OCI-LY7 (cell line): ENCODE data around the gene NDRG2. TPM values are rescaled to one million over a fixed set of nuclear protein-coding genes. Genes with fewer than 3 reads are reported as not detected.

Experiments used
- BruUV-seq: library from RNA; stranded (reverse); fragments of 400-500 nt; replicated peaks from 2 replicates; lab custom pipeline; 2021; lab: Mats Ljungman, UMichigan
- CTCF ChIA-PET: fragments of 300-600 bp; sonication (Branson Sonifier 250); formaldehyde crosslinking; loops from one replicate; lab custom pipeline; 2022; ENCODE audit warnings: antibody characterized with exemption; ENCODE audit not compliant: unreplicated experiment; lab: Charles Lee
- POLR2A ChIA-PET: fragments of 300-600 bp; sonication (Branson Sonifier 250); formaldehyde crosslinking; loops from one replicate; lab custom pipeline; 2022; ENCODE audit warnings: antibody characterized with exemption; lab: Charles Lee
- DNase-seq: peaks from one replicate; pipeline ENCODE4 v3.0.0-alpha.2; 2015; ENCODE audit warnings: low spot score
- H2AFZ ChIP-seq: fragments of 200-600 bp; sonication (generic), shearing (Covaris generic); 2 replicates; pipeline ENCODE4 v1.6.1; 2014; ENCODE audit warnings: mild to moderate bottlenecking, antibody characterized with exemption, low read length, moderate library complexity
- H3K27ac ChIP-seq: fragments of 200-600 bp; sonication (generic); 2 replicates; pipeline ENCODE4 v1.5.1; 2014; ENCODE audit warnings: mixed run types, low read depth, mild to moderate bottlenecking, moderate library complexity, low read length, inconsistent platforms; ENCODE audit not compliant: poor library complexity, severe bottlenecking
- H3K36me3 ChIP-seq: fragments of 200-600 bp; sonication (generic); 2 replicates; pipeline ENCODE4 v1.6.1; 2014; ENCODE audit warnings: mild to moderate bottlenecking, antibody characterized with exemption, low read length, moderate library complexity, mixed read lengths; ENCODE audit not compliant: insufficient read depth
- H3K4me1 ChIP-seq: fragments of 200-600 bp; sonication (generic); 2 replicates; pipeline ENCODE4 v1.5.1; 2014; ENCODE audit warnings: mild to moderate bottlenecking, low read length; ENCODE audit not compliant: insufficient read depth, poor library complexity, severe bottlenecking
- H3K4me2 ChIP-seq: fragments of 200-600 bp; sonication (generic); 2 replicates; pipeline ENCODE4 v1.6.1; 2014; ENCODE audit warnings: mild to moderate bottlenecking, low read length
- H3K4me3 ChIP-seq: fragments of 200-600 bp; sonication (generic); 2 replicates; pipeline ENCODE4 v1.5.1; 2014; ENCODE audit warnings: mild to moderate bottlenecking, low read depth, low read length; ENCODE audit not compliant: poor library complexity, severe bottlenecking
- H3K79me2 ChIP-seq: fragments of 200-600 bp; sonication (generic); 2 replicates; pipeline ENCODE4 v1.6.1; 2016; ENCODE audit warnings: low read depth, mild to moderate bottlenecking, low read length, moderate library complexity, mixed read lengths; ENCODE audit not compliant: insufficient read depth
- H3K9me2 ChIP-seq: fragments of 200-600 bp; sonication (generic); 2 replicates; pipeline ENCODE4 v1.6.1; 2016; ENCODE audit warnings: mild to moderate bottlenecking, low read length, mixed read lengths; ENCODE audit not compliant: insufficient read depth
- H3K9me3 ChIP-seq: fragments of 200-600 bp; sonication (generic); 2 replicates; pipeline ENCODE4 v1.6.1; 2014; ENCODE audit warnings: mild to moderate bottlenecking, mixed run types, low read length, mixed read lengths
- H4K20me1 ChIP-seq: fragments of 200-600 bp; sonication (generic); 2 replicates; pipeline ENCODE4 v1.6.1; 2014; ENCODE audit warnings: mild to moderate bottlenecking, antibody characterized with exemption, low read length, moderate library complexity, mixed read lengths; ENCODE audit not compliant: insufficient read depth
- EZH2phosphoT487 ChIP-seq: fragments of 200-600 bp; sonication (generic); IDR thresholded peaks from 2 replicates; pipeline ENCODE4 v1.6.1; 2018; ENCODE audit warnings: low read depth, borderline replicate concordance, mild to moderate bottlenecking, mixed run types, antibody characterized with exemption, low read length, moderate library complexity, mixed read lengths
- intact Hi-C: fragments of 100-400 bp; cut with micrococcal nuclease; formaldehyde crosslinking; loops from one replicate; pipeline ENCODE4 v1.10.0; 2022; ENCODE audit not compliant: unreplicated experiment
- total RNA-seq, 2 experiments: library from RNA; depleted of rRNA in 1 of 2; stranded (reverse); fragments of >200 nt in 1 of 2; shearing (Covaris generic) in 1 of 2; gene quantifications; 2 replicates each; pipeline ENCODE4 v1.2.3, GENCODE V29; 2014 to 2022
- TF ChIP-seq, protein P1 (sequence below): fragments of 200-600 bp; sonication (generic); conservative IDR thresholded peaks from 2 replicates; pipeline ENCODE4 v1.5.1; 2014; ENCODE audit warnings: mild to moderate bottlenecking, antibody characterized with exemption, low read length, moderate library complexity, mixed read lengths

NDRG2 gene
- total RNA-seq, 2 experiments from 2014 or later: not detected

DNA sequence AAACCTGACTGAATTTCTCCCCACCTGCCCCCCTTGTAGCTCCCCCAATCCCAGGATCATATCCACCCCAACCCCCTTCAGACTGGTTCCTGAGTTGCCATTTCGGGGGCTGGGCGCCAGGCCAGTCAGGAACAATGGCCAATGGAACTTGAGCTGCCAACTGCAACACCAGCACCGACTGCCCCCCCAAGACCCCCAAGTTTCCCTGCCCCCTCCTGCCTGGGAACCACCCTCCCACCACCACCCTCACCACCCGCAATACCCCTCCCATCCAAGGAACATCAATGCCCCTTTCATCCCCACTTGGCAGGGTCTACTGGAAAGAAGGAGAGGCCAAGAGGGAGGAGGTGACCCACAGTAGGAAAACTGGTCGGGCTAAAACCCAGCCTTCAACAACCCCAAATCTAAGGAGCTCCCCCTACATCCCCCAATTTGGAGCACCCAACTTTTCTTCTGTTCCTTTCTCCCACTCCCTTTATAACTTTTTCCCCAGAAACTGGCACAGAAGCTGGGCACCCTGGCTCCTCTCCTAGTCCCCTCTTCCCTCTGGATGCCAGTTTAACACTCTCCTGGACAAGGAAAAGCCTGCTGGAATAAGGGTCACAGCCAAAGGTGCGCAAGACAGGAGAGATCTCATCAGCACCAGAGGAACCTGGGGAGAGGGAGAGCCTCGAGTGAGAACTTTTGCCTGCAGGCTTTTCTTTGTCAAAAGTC lies 1.6 kb upstream of the NDRG2 start:
- intact Hi-C loops: no loop called here
- H3K9me2 ChIP-seq: no peaks in the 10 kb centered on the region
- CTCF ChIA-PET: no interaction called here
- DNase-seq: no peak
- no peak overlapping the region for H3K4me2 ChIP-seq
- H3K27ac ChIP-seq: no peak overlapping the region
- BruUV-seq: no TSS peak
- no peaks in the 10 kb centered on the region for H3K9me3 ChIP-seq
- no peak overlapping the region for H3K4me3 ChIP-seq
- no peaks in the 10 kb centered on the region for H3K79me2 ChIP-seq
- TF ChIP-seq, protein P1, sequence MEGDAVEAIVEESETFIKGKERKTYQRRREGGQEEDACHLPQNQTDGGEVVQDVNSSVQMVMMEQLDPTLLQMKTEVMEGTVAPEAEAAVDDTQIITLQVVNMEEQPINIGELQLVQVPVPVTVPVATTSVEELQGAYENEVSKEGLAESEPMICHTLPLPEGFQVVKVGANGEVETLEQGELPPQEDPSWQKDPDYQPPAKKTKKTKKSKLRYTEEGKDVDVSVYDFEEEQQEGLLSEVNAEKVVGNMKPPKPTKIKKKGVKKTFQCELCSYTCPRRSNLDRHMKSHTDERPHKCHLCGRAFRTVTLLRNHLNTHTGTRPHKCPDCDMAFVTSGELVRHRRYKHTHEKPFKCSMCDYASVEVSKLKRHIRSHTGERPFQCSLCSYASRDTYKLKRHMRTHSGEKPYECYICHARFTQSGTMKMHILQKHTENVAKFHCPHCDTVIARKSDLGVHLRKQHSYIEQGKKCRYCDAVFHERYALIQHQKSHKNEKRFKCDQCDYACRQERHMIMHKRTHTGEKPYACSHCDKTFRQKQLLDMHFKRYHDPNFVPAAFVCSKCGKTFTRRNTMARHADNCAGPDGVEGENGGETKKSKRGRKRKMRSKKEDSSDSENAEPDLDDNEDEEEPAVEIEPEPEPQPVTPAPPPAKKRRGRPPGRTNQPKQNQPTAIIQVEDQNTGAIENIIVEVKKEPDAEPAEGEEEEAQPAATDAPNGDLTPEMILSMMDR: no peak
- TF ChIP-seq EZH2phosphoT487: no peak
- H2AFZ ChIP-seq: no peak overlapping the region
- POLR2A ChIA-PET: interaction anchor here (0.7 kb wide), 1 partner anchor 382 kb away, joined by 4 read pairs; no protein-coding TSS in a partner anchor
- H3K36me3 ChIP-seq: no peaks in the 10 kb centered on the region
- H3K4me1 ChIP-seq: no peaks in the 10 kb centered on the region
- H4K20me1 ChIP-seq: no peaks in the 10 kb centered on the region

DNA sequence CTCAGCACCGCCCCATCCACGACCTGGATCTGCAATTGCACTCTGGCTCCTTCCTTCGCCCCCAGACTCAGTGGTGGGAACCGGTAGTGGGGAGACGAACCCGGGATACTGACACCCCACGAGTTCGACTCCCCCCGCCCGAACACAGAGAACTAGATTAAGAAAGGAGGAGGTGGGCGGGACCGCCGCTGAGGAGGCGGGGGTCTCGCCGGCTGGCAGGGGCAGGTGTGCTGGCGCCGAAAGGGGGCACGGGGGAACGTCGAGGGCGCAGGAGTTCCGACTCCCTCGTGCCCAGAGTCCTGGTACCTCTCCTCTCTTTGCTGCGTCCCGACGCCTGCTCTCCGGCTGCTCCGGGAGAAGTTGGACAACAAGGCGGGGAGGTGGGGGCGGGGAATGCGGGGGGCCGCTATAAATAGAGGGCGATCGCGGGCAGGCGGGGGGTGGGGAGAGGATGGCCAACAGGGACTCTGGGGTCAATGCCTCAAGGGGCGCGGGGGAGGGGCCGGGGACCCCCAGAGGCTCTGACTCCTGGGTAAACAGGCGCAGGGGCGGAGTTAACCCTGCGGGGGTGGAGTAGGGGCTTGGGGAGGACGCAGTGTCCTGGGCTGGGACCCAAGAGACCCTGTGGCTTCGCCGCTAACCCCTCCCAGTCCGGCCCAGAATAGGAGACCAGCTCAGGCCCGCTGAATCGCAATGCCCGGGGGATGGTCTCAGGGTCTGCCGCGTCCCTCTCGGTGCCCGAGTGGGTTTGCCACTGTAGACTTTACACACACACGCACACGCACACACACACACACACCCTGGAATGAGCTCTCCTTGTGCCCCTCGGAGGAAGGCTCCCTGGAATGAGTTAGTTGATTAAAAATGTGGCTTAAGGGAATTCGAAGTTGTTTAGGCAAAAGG lies 761 bp upstream of the NDRG2 start:
- Histone ChIP-seq H4K20me1 (no peaks in the 10 kb centered on the region), H3K9me3 (no peaks in the 10 kb centered on the region), H3K79me2 (no peaks in the 10 kb centered on the region), H3K4me1 (no peaks in the 10 kb centered on the region), H3K9me2 (no peaks in the 10 kb centered on the region), H3K36me3 (no peaks in the 10 kb centered on the region), H3K4me2 (no peak overlapping the region; the same call in 1 of the 2 replicates), H3K4me3 (no peak overlapping the region), H3K27ac (no peak overlapping the region), H2AFZ (no peak overlapping the region)
- no TSS peak for BruUV-seq
- no peak for TF ChIP-seq EZH2phosphoT487
- TF ChIP-seq, protein P1: no peak
- intact Hi-C loops: no loop called here
- CTCF ChIA-PET: no interaction called here
- POLR2A ChIA-PET: interaction anchor here (0.7 kb wide), 1 partner anchor 383 kb away, joined by 4 read pairs; no protein-coding TSS in a partner anchor
- DNase-seq: no peak
